B cell (primary cell): ENCODE data around the gene ZNF362. TPM values are rescaled to one million over a fixed set of nuclear protein-coding genes. Genes with fewer than 3 reads are reported as not detected.
"Not testable (repeated sequence)": the region's sequence is repeated elsewhere in the genome, so short reads cannot be mapped to it uniquely, and the experiment has no call there.

Experiments used
- ATAC-seq: fragments of 200-7000 bp; cut with Tn5 transposase; one replicate; pipeline ENCODE4 v1.10.0; 2021; ENCODE audit warnings: low read depth, mild to moderate bottlenecking, moderate number of reproducible peaks, moderate library complexity
- CTCF ChIA-PET: fragments of 350-600 bp; sonication (Branson Sonifier 250); formaldehyde crosslinking; loops from one replicate; lab custom pipeline; 2021; ENCODE audit warnings: antibody characterized with exemption, inconsistent platforms; lab: Charles Lee
- POLR2A ChIA-PET: fragments of 350-600 bp; sonication (Branson Sonifier 250); formaldehyde crosslinking; loops from one replicate; lab custom pipeline; 2021; ENCODE audit warnings: antibody characterized with exemption; lab: Charles Lee
- DNase-seq: peaks from one replicate; pipeline ENCODE4 v3.0.0; 2013
- H2AFZ ChIP-seq: 2 replicates; pipeline ENCODE4 v1.6.1; 2012; ENCODE audit warnings: mild to moderate bottlenecking, low read depth, low read length; ENCODE audit not compliant: insufficient read depth, poor library complexity, severe bottlenecking
- H3K27ac ChIP-seq, 2 donors: 1 replicate in 1 of 2; 2 replicates in 1 of 2; pipeline ENCODE4 v1.5.1; 2012 to 2013; ENCODE audit warnings: low read length in 2 of 2, mild to moderate bottlenecking in 2 of 2, moderate library complexity in 1 of 2
- H3K27me3 ChIP-seq, 4 experiments: fragments of 200-600 bp in 1 of 4; sonication (generic) in 1 of 4; replicated peaks in 1 of 4; 1 replicate in 2 of 4; 2 replicates in 2 of 4; pipeline versions ENCODE4 v1.6.1 to v1.7.0; 2013 to 2016; ENCODE audit warnings: low read length in 3 of 4, mild to moderate bottlenecking in 2 of 4, mixed read lengths in 1 of 4, moderate library complexity in 1 of 4; ENCODE audit not compliant: insufficient read depth in 4 of 4, control insufficient read depth in 3 of 4; ENCODE audit errors: control extremely low read depth in 1 of 4
- H3K36me3 ChIP-seq, 2 experiments: replicated peaks in 1 of 2; 1 replicate in 1 of 2; 2 replicates in 1 of 2; pipeline versions ENCODE4 v1.6.1 to v1.7.1; 2013; ENCODE audit warnings: low read length in 1 of 2; ENCODE audit not compliant: insufficient read depth in 2 of 2, control insufficient read depth in 1 of 2; ENCODE audit errors: control extremely low read depth in 1 of 2, extremely low read depth in 1 of 2
- H3K4me1 ChIP-seq, 2 donors: fragments of 200-600 bp in 1 of 2; sonication (generic) in 1 of 2; 1 replicate in 1 of 2; 2 replicates in 1 of 2; pipeline versions ENCODE4 v1.5.1 to v1.6.1; 2013 to 2017; ENCODE audit warnings: low read length in 2 of 2; ENCODE audit not compliant: control insufficient read depth in 2 of 2, insufficient read depth in 2 of 2
- H3K4me2 ChIP-seq: replicated peaks from 2 replicates; pipeline ENCODE3; 2012; ENCODE audit warnings: mild to moderate bottlenecking, low read depth, low read length; ENCODE audit not compliant: poor library complexity, severe bottlenecking
- H3K4me3 ChIP-seq, 5 experiments: fragments of 200-600 bp in 1 of 5; sonication (generic) in 1 of 5; 1 replicate in 3 of 5; 2 replicates in 2 of 5; pipeline versions ENCODE4 v1.5.1 to v1.7.0; 2011 to 2016; ENCODE audit warnings: low read length in 4 of 5, mild to moderate bottlenecking in 4 of 5, low read depth in 2 of 5, control low read depth in 1 of 5, moderate library complexity in 1 of 5; ENCODE audit not compliant: insufficient read depth in 1 of 5; ENCODE audit errors: control extremely low read depth in 1 of 5, extremely low read depth in 1 of 5
- H3K79me2 ChIP-seq: fragments of 200-600 bp; sonication (generic); one replicate; pipeline ENCODE4 v1.6.0; 2016; ENCODE audit warnings: low read length; ENCODE audit not compliant: control insufficient read depth, insufficient read depth
- H3K9ac ChIP-seq: fragments of 200-600 bp; sonication (generic); 2 replicates; pipeline ENCODE4 v1.6.1; 2017; ENCODE audit warnings: mild to moderate bottlenecking, low read length, moderate library complexity
- H3K9me3 ChIP-seq, 3 donors: one replicate each; pipeline versions ENCODE4 v1.6.1 to v1.7.1; 2013; ENCODE audit warnings: low read length in 2 of 3; ENCODE audit not compliant: control insufficient read depth in 2 of 3, insufficient read depth in 1 of 3; ENCODE audit errors: control extremely low read depth in 1 of 3
- H4K20me1 ChIP-seq: 2 replicates; pipeline ENCODE4 v1.6.0; 2012; ENCODE audit warnings: mild to moderate bottlenecking, low read length; ENCODE audit not compliant: insufficient read depth, control insufficient read depth, poor library complexity, severe bottlenecking
- H3K27ac Mint-ChIP-seq: one replicate; pipeline ENCODE4 v1.8.0; 2021; ENCODE audit warnings: mixed read lengths
- H3K27me3 Mint-ChIP-seq: one replicate; pipeline ENCODE4 v1.8.0; 2021; ENCODE audit warnings: mixed read lengths
- H3K4me1 Mint-ChIP-seq: one replicate; pipeline ENCODE4 v1.8.0; 2021; ENCODE audit warnings: mixed read lengths
- H3K4me3 Mint-ChIP-seq: one replicate; pipeline ENCODE4 v1.8.0; 2021; ENCODE audit warnings: mixed read lengths
- H3K9me3 Mint-ChIP-seq: one replicate; pipeline ENCODE4 v1.8.0; 2022; ENCODE audit warnings: mixed read lengths; ENCODE audit not compliant: insufficient read depth
- CTCF ChIP-seq: fragments of 200-600 bp; IDR thresholded peaks from one replicate; pipeline ENCODE4 v1.8.0; 2022; ENCODE audit warnings: antibody characterized with exemption, mild to moderate bottlenecking
- EZH2 ChIP-seq: IDR thresholded peaks from 2 replicates; pipeline ENCODE4 v1.6.1; 2012; ENCODE audit warnings: borderline replicate concordance, low read depth, mild to moderate bottlenecking, moderate library complexity, low read length; ENCODE audit not compliant: insufficient read depth, poor library complexity, severe bottlenecking
- WGBS: methylation state at CpG from one replicate; pipeline ENCODE4 v1.1.5; 2013; ENCODE audit warnings: missing lambda C conversion rate; ENCODE audit not compliant: insufficient coverage; 5-methylcytosine and 5-hydroxymethylcytosine counted together
- intact Hi-C: fragments of 100-400 bp; cut with micrococcal nuclease; formaldehyde crosslinking; loops from one replicate; pipeline ENCODE4 v1.10.0; 2022
- polyA plus RNA-seq: library from polyadenylated mRNA; depleted of rRNA; stranded (reverse); fragments of >200 nt; gene quantifications from 2 replicates; pipeline ENCODE4 v1.2.3, GENCODE V29; 2012
- total RNA-seq, 2 donors: library from RNA; stranded (reverse); fragments of 120-200 nt in 1 of 2; gene quantifications; 1 replicate in 1 of 2; 2 replicates in 1 of 2; pipeline versions ENCODE4 v1.2.3 to v1.2.4, GENCODE V29; 2013 to 2022

Gene ZNF362
- total and polyA plus RNA-seq, 2 donors (not counting 1 experiment from before 2014, with no cell fraction given): 14.0 to 20.4 TPM

- Histone ChIP-seq H3K9me3 (no peaks in the 10 kb centered on the region), H3K9ac (no peak overlapping the region), H3K79me2 (no peaks in the 10 kb centered on the region), H3K27me3 (peaks cover 0 to 10% (median 3%) of the 10 kb centered on the region in 4 experiments), H3K4me3 (no peak overlapping the region), H3K36me3 (no peaks in the 10 kb centered on the region), H3K4me2 (peak overlapping the region; percentile 52), H4K20me1 (no peaks in the 10 kb centered on the region), H3K4me1 (peaks cover 3 to 11% of the 10 kb centered on the region in 2 donors), H2AFZ (peak overlapping the region; percentile 42), H3K27ac (no peak overlapping the region)
- Mint-ChIP-seq H3K9me3 (no peaks in the 10 kb centered on the region), H3K4me1 (peaks cover 5% of the 10 kb centered on the region), H3K4me3 (no peak overlapping the region), H3K27ac (no peak overlapping the region), H3K27me3 (peaks cover 20% of the 10 kb centered on the region)
- CTCF ChIA-PET: interaction anchor here (3.5 kb wide), 1 partner anchor 11 kb away, joined by 17 read pairs; no protein-coding TSS in a partner anchor
- TF ChIP-seq EZH2 (no peak), CTCF (no peak)
- POLR2A ChIA-PET: no interaction called here
- DNase-seq: peak; percentile 24
- intact Hi-C loops: no loop called here
- 24% methylated on average over 105 of the region's 113 CpGs for WGBS
- no peak for ATAC-seq
These were observed 50.6 kb downstream of the ZNF362 start for GRCh38 chr1:33306653-33307493.

- intact Hi-C loops: no loop called here
- H3K36me3 ChIP-seq: no peaks in the 10 kb centered on the region
- Mint-ChIP-seq H3K9me3 (no peaks in the 10 kb centered on the region), H3K4me3 (no peak overlapping the region), H3K27ac (no peak overlapping the region), H3K4me1 (peaks cover 5% of the 10 kb centered on the region), H3K27me3 (peaks cover 21% of the 10 kb centered on the region)
- no peak overlapping the region for H2AFZ ChIP-seq
- POLR2A ChIA-PET: no interaction called here
- no peaks in the 10 kb centered on the region for H4K20me1 ChIP-seq
- H3K4me3 ChIP-seq: no peak overlapping the region
- H3K27ac ChIP-seq: no peak overlapping the region
- DNase-seq (no peak), ATAC-seq (no peak)
- no peak overlapping the region for H3K9ac ChIP-seq
- no peak for TF ChIP-seq EZH2
- TF ChIP-seq CTCF: no peak
- no peaks in the 10 kb centered on the region for H3K9me3 ChIP-seq
- peaks cover 3 to 11% of the 10 kb centered on the region in 2 donors for H3K4me1 ChIP-seq
- peaks cover 0 to 10% (median 3%) of the 10 kb centered on the region in 4 experiments for H3K27me3 ChIP-seq
- CTCF ChIA-PET: no interaction called here
- H3K4me2 ChIP-seq: no peak overlapping the region
- no CpG with 5 or more reads among the region's 5 CpGs for WGBS
- H3K79me2 ChIP-seq: no peaks in the 10 kb centered on the region
These were observed 51.2 kb downstream of the ZNF362 start for GRCh38 chr1:33307494-33307864.

- POLR2A ChIA-PET: interaction anchor here (0.6 kb wide), 1 partner anchor 55 kb away, joined by 4 read pairs; no protein-coding TSS in a partner anchor
- H3K27ac ChIP-seq, H3K79me2 ChIP-seq, H3K9me3 Mint-ChIP-seq, H3K4me1 Mint-ChIP-seq, H4K20me1 ChIP-seq, DNase-seq, H3K4me3 ChIP-seq, H3K27me3 ChIP-seq, CTCF ChIA-PET, H3K4me2 ChIP-seq, H3K27ac Mint-ChIP-seq, ATAC-seq, H3K9me3 ChIP-seq, H3K4me3 Mint-ChIP-seq, intact Hi-C loops, H2AFZ ChIP-seq, H3K9ac ChIP-seq, H3K36me3 ChIP-seq: not testable (repeated sequence)
- WGBS: 96% methylated on average over 17 of the region's 32 CpGs
- H3K4me1 ChIP-seq: peaks cover 3 to 11% of the 10 kb centered on the region in 2 donors
- peaks cover 24% of the 10 kb centered on the region for H3K27me3 Mint-ChIP-seq
These were observed 53.1 kb downstream of the ZNF362 start for GRCh38 chr1:33309351-33309750.
